RWPE1 (cell line): Measurements from ENCODE around the gene DDX51.
A peak's percentile ranks its signal among the peaks of the same experiment; 100 is the strongest.

ENCODE experiments used
- CTCF ChIA-PET: fragments of 350-600 bp; sonication (Branson Sonifier 250); formaldehyde crosslinking; extraction: SDS; loops from one replicate; lab custom pipeline; 2021; lab: Yijun Ruan, JAX
- POLR2A ChIA-PET: fragments of 400-600 bp; formaldehyde crosslinking; extraction: SDS; loops from one replicate; lab custom pipeline; 2020; ENCODE audit warnings: antibody characterized with exemption; ENCODE audit not compliant: low non-redundant PET; lab: Yijun Ruan, JAX
- DNase-seq: peaks from one replicate; pipeline ENCODE4 v3.0.0; 2012; ENCODE audit warnings: low spot score
- H3K27ac ChIP-seq: fragments of 450-650 bp; 2 replicates; pipeline ENCODE4 v1.5.1; 2017
- CTCF ChIP-seq: fragments of 450-650 bp; conservative IDR thresholded peaks from 2 replicates; pipeline ENCODE4 v1.5.1; 2017; ENCODE audit warnings: low read depth, mild to moderate bottlenecking

DDX51 gene

DNA sequence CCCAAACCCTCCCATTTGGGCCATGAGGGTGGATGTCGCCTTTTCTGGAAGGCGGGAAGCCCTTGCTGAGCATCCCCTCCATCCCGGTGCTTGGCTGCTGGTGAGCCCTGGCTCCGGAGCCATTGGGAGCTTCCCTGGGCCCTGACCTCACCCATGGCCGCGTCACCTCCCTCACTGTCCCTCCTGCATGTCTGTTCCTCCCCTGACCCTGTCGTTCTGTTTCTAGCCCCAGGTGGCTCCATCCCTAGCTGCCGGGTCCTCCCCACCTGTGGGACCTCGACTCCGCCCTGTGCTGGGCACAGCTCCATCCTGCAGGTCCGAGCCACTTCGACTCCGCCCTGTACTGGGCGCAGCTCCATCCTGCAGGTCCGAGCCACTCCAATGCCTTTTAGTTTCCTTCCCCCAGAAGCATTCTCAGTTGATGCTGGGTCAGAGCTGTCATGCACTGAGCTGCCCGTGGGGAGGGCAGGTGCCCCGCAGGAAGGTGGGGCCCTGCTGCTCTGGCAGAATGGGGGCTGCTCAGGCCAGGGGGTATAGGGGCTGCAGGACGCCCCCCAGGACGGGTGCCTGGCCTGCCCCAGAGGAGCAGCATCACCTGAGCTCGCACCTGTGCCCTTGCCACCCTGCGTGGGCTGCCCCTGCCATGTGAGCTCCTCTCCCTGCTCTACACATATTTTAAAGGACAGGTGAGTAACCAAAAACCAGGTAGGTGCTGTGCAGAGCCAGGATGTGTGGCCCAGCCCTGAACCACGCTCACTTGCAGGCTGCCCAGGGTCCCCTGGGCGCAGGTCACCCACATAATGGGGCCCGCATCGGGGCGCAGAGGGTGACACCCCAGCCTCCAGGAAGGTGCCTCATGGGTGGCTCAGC, 19.2 kb upstream of the DDX51 start:
- no peak for TF ChIP-seq CTCF
- H3K27ac ChIP-seq = peak overlapping the region; percentile 81
- no peak for DNase-seq
- POLR2A ChIA-PET = interaction anchor here (0.6 kb wide), 1 partner anchor 559 kb away, joined by 3 read pairs; no protein-coding TSS in a partner anchor
- CTCF ChIA-PET = interaction anchor here (0.7 to 1.3 kb wide), 2 partner anchors 13 to 251 kb away, joined by 3 to 5 read pairs; no protein-coding TSS in a partner anchor

GRCh38 chr12:132162508-132163031, 18.5 kb upstream of the DDX51 start:
- POLR2A ChIA-PET = interaction anchor here (0.6 kb wide), 1 partner anchor 559 kb away, joined by 3 read pairs; no protein-coding TSS in a partner anchor

GRCh38 chr12:132161796-132162507, 17.8 kb upstream of the DDX51 start:
- CTCF ChIA-PET = interaction anchor here (0.6 to 1.3 kb wide), 2 partner anchors 252 to 1057 kb away, joined by 3 to 5 read pairs; no protein-coding TSS in a partner anchor
- DNase-seq = no peak
- TF ChIP-seq CTCF = no peak
- POLR2A ChIA-PET = no interaction called here
- peak overlapping the region; percentile 81 for H3K27ac ChIP-seq

More at GRCh38 chr12:132162508-132163031, 18.5 kb upstream of the DDX51 start:
- peak overlapping the region; percentile 81 for H3K27ac ChIP-seq
- DNase-seq = no peak
- TF ChIP-seq CTCF = no peak
- CTCF ChIA-PET = interaction anchor here (0.7 to 1.3 kb wide), 2 partner anchors 13 to 252 kb away, joined by 3 to 5 read pairs; no protein-coding TSS in a partner anchor

GRCh38 chr12:132161036-132161781, 17.1 kb upstream of the DDX51 start:
- no peak for DNase-seq
- no peak for TF ChIP-seq CTCF
- POLR2A ChIA-PET = no interaction called here
- CTCF ChIA-PET = interaction anchor here (0.6 to 0.7 kb wide), 2 partner anchors 57 to 1056 kb away, joined by 3 to 4 read pairs; no protein-coding TSS in a partner anchor
- H3K27ac ChIP-seq = no peak overlapping the region

DNA sequence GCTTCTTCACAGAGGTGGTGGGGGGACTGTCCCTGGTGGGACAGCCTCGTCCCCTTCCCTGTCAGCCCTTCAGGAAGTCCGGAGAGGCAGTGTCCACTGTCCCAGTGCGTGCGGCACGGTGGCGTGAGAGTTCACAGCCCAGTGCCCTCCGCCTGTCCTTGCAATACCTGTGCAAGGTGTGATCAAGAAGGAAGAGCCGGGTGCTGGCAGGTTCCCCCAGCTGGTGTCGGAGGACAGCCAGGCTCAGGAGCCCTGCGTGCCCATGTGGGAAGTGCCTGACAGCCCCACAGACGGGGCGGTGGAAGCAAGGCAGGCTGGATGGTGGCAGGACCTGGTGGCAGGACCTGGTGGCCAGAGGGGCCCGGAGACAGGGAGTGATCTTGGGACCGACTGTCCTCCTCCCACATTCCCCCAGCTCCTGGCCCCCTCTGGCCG, 16.5 kb upstream of the DDX51 start:
- H3K27ac ChIP-seq = no peak overlapping the region; the same call in 1 of the 2 replicates
- ChIA-PET CTCF (no interaction called here), POLR2A (no interaction called here)
- DNase-seq = no peak
- TF ChIP-seq CTCF = no peak
